Stimulated activated effector memory CD8-positive, alpha-beta T cell treated with anti-CD3 and anti-CD28 coated beads, Interleukin-12 subunit alpha, Interleukin-12 subunit beta, amount 100 ng/mL, for 72 hours (primary cell): Measurements from ENCODE around the gene OR10K2.
"Not testable (repeated sequence)": the region's sequence is repeated elsewhere in the genome, so short reads cannot be mapped to it uniquely, and the experiment has no call there.

Experiments used
- ATAC-seq: fragments of 150-1000 bp; cut with Tn5 transposase; 2 replicates; pipeline ENCODE4 v1.10.0; 2021
- DNase-seq, 2 donors: peaks; one replicate each; pipeline ENCODE4 v3.0.0; 2021 to 2022; ENCODE audit warnings: low spot score in 2 of 2
- H3K27ac Mint-ChIP-seq: one replicate; pipeline ENCODE4 v1.8.0; 2022; ENCODE audit warnings: mild to moderate bottlenecking, mixed read lengths
- H3K36me3 Mint-ChIP-seq: one replicate; pipeline ENCODE4 v1.8.0; 2022; ENCODE audit warnings: mild to moderate bottlenecking, mixed read lengths
- H3K4me1 Mint-ChIP-seq: one replicate; pipeline ENCODE4 v1.8.0; 2022; ENCODE audit warnings: mixed read lengths
- H3K4me3 Mint-ChIP-seq: one replicate; pipeline ENCODE4 v1.8.0; 2022; ENCODE audit warnings: mild to moderate bottlenecking, mixed read lengths
- H3K9me3 Mint-ChIP-seq: one replicate; pipeline ENCODE4 v1.8.0; 2022; ENCODE audit warnings: mixed read lengths

OR10K2 gene

GRCh38 chr1:158426137-158426536 lies at the start of gene OR10K2:
Gene OR10K2 (minus strand): TSS chr1:158426237. CDS start chr1:158420866, 5,371 bp downstream.
- DNase-seq (no peak), ATAC-seq (no peak)
- Mint-ChIP-seq H3K4me1 (no peaks in the 10 kb centered on the region), H3K27ac (no peak within 1 kb of the TSS), H3K36me3 (no peaks in the 10 kb centered on the region), H3K9me3 (peaks cover 6% of the 10 kb centered on the region), H3K4me3 (no peak within 1 kb of the TSS)

GRCh38 chr1:158471920-158472319 lies 45.9 kb upstream of the OR10K2 start, which contains the start of gene OR10R2:
Gene OR10R2 (plus strand): TSS chr1:158472220. CDS start chr1:158472326, 106 bp downstream.
- no peak within 1 kb of the TSS for H3K27ac Mint-ChIP-seq
- H3K4me3 Mint-ChIP-seq: no peak within 1 kb of the TSS
- no peak for DNase-seq
- no peak for ATAC-seq
- no peaks in the 10 kb centered on the region for H3K9me3 Mint-ChIP-seq
- H3K4me1 Mint-ChIP-seq: no peaks in the 10 kb centered on the region
- no peaks in the 10 kb centered on the region for H3K36me3 Mint-ChIP-seq

GRCh38 chr1:158461534-158461933 lies 35.5 kb upstream of the OR10K2 start, which contains the start of gene OR10K1:
Gene OR10K1 (plus strand): TSS chr1:158461834. CDS start chr1:158465562, 3,728 bp downstream.
- no peak for ATAC-seq
- no peaks in the 10 kb centered on the region for H3K9me3 Mint-ChIP-seq
- no peak for DNase-seq
- H3K36me3 Mint-ChIP-seq: no peaks in the 10 kb centered on the region
- H3K4me1 Mint-ChIP-seq: no peaks in the 10 kb centered on the region
- no peak within 1 kb of the TSS for H3K27ac Mint-ChIP-seq
- H3K4me3 Mint-ChIP-seq: no peak within 1 kb of the TSS

GRCh38 chr1:158458263-158458662 lies 32.2 kb upstream of the OR10K2 start:
- Mint-ChIP-seq H3K9me3 (no peaks in the 10 kb centered on the region), H3K4me3 (no peak overlapping the region), H3K36me3 (no peaks in the 10 kb centered on the region), H3K4me1 (no peaks in the 10 kb centered on the region), H3K27ac (no peak overlapping the region)
- DNase-seq (no peak), ATAC-seq (no peak)

GRCh38 chr1:158457246-158457645 lies 31.2 kb upstream of the OR10K2 start:
- DNase-seq (no peak), ATAC-seq (no peak)
- H3K4me3 Mint-ChIP-seq: no peak overlapping the region
- no peak overlapping the region for H3K27ac Mint-ChIP-seq
- no peaks in the 10 kb centered on the region for H3K36me3 Mint-ChIP-seq
- no peaks in the 10 kb centered on the region for H3K9me3 Mint-ChIP-seq
- no peaks in the 10 kb centered on the region for H3K4me1 Mint-ChIP-seq

GRCh38 chr1:158454537-158454936 lies 28.5 kb upstream of the OR10K2 start:
- DNase-seq (no peak), ATAC-seq (no peak)
- H3K4me1 Mint-ChIP-seq: no peaks in the 10 kb centered on the region
- no peak overlapping the region for H3K27ac Mint-ChIP-seq
- no peak overlapping the region for H3K4me3 Mint-ChIP-seq
- peaks cover 8% of the 10 kb centered on the region for H3K9me3 Mint-ChIP-seq
- no peaks in the 10 kb centered on the region for H3K36me3 Mint-ChIP-seq

- Mint-ChIP-seq H3K27ac (no peak overlapping the region), H3K36me3 (no peaks in the 10 kb centered on the region), H3K4me3 (no peak overlapping the region), H3K9me3 (no peaks in the 10 kb centered on the region), H3K4me1 (no peaks in the 10 kb centered on the region)
- DNase-seq: no peak
- ATAC-seq: no peak
Observed at GRCh38 chr1:158445376-158445775, 19.3 kb upstream of the OR10K2 start.

- Mint-ChIP-seq H3K9me3 (peaks cover 7% of the 10 kb centered on the region), H3K4me3 (no peak overlapping the region), H3K4me1 (no peaks in the 10 kb centered on the region), H3K36me3 (no peaks in the 10 kb centered on the region), H3K27ac (no peak overlapping the region)
- DNase-seq (no peak), ATAC-seq (no peak)
Observed at GRCh38 chr1:158434741-158435140, 8.7 kb upstream of the OR10K2 start.

- H3K9me3 Mint-ChIP-seq: peaks cover 11% of the 10 kb centered on the region
- not testable (repeated sequence) for DNase-seq, H3K4me1 Mint-ChIP-seq, H3K36me3 Mint-ChIP-seq, H3K4me3 Mint-ChIP-seq, H3K27ac Mint-ChIP-seq, ATAC-seq
Observed at GRCh38 chr1:158430163-158430562, 4.1 kb upstream of the OR10K2 start.

GRCh38 chr1:158425027-158425426 lies 1.0 kb downstream of the OR10K2 start:
- no peaks in the 10 kb centered on the region for H3K4me1 Mint-ChIP-seq
- H3K9me3 Mint-ChIP-seq: peaks cover 6% of the 10 kb centered on the region
- ATAC-seq (no peak), DNase-seq (no peak)
- no peaks in the 10 kb centered on the region for H3K36me3 Mint-ChIP-seq
- no peak overlapping the region for H3K27ac Mint-ChIP-seq
- no peak overlapping the region for H3K4me3 Mint-ChIP-seq

GRCh38 chr1:158422212-158422611 lies 3.8 kb downstream of the OR10K2 start:
- Mint-ChIP-seq H3K4me3 (no peak overlapping the region), H3K9me3 (no peaks in the 10 kb centered on the region), H3K4me1 (no peaks in the 10 kb centered on the region), H3K27ac (no peak overlapping the region), H3K36me3 (no peaks in the 10 kb centered on the region)
- DNase-seq (no peak), ATAC-seq (no peak)

- Mint-ChIP-seq H3K4me3 (no peak overlapping the region), H3K36me3 (no peaks in the 10 kb centered on the region), H3K27ac (no peak overlapping the region), H3K4me1 (no peaks in the 10 kb centered on the region), H3K9me3 (no peaks in the 10 kb centered on the region)
- ATAC-seq (no peak), DNase-seq (no peak)
Observed at GRCh38 chr1:158417586-158417985, 8.5 kb downstream of the OR10K2 start.

- no peak for ATAC-seq
- no peaks in the 10 kb centered on the region for H3K4me1 Mint-ChIP-seq
- no peaks in the 10 kb centered on the region for H3K36me3 Mint-ChIP-seq
- H3K9me3 Mint-ChIP-seq: no peaks in the 10 kb centered on the region
- DNase-seq: no peak
- H3K4me3 Mint-ChIP-seq: no peak overlapping the region
- no peak overlapping the region for H3K27ac Mint-ChIP-seq
Observed at GRCh38 chr1:158414651-158415345, 11.2 kb downstream of the OR10K2 start.

GRCh38 chr1:158407092-158407491 lies 18.9 kb downstream of the OR10K2 start:
- DNase-seq: no peak
- no peak overlapping the region for H3K4me3 Mint-ChIP-seq
- no peak overlapping the region for H3K27ac Mint-ChIP-seq
- no peak for ATAC-seq
- H3K9me3 Mint-ChIP-seq: no peaks in the 10 kb centered on the region
- no peaks in the 10 kb centered on the region for H3K4me1 Mint-ChIP-seq
- H3K36me3 Mint-ChIP-seq: no peaks in the 10 kb centered on the region

- H3K36me3 Mint-ChIP-seq: no peaks in the 10 kb centered on the region
- no peak for DNase-seq
- H3K4me3 Mint-ChIP-seq: no peak overlapping the region
- no peaks in the 10 kb centered on the region for H3K9me3 Mint-ChIP-seq
- ATAC-seq: no peak
- H3K4me1 Mint-ChIP-seq: peaks cover 6% of the 10 kb centered on the region
- H3K27ac Mint-ChIP-seq: no peak overlapping the region
Observed at GRCh38 chr1:158400871-158401270, 25.2 kb downstream of the OR10K2 start.

- Mint-ChIP-seq H3K9me3 (no peaks in the 10 kb centered on the region), H3K27ac (no peak within 1 kb of the TSS), H3K36me3 (no peaks in the 10 kb centered on the region), H3K4me1 (peaks cover 6% of the 10 kb centered on the region), H3K4me3 (no peak within 1 kb of the TSS)
- ATAC-seq: no peak
- no peak for DNase-seq
Observed at GRCh38 chr1:158398818-158399514, 27.1 kb downstream of the OR10K2 start, which contains the start of gene OR10T2. Gene OR10T2 (minus strand): TSS chr1:158399466. CDS start chr1:158399466, 0 bp downstream.
